ENCODE results near the gene PKD1. TPM values are rescaled to one million over a fixed set of nuclear protein-coding genes. Genes with fewer than 3 reads are reported as not detected.

PKD1 gene
- total RNA-seq, 1 experiment from 2014 or later = 102 TPM

DNA sequence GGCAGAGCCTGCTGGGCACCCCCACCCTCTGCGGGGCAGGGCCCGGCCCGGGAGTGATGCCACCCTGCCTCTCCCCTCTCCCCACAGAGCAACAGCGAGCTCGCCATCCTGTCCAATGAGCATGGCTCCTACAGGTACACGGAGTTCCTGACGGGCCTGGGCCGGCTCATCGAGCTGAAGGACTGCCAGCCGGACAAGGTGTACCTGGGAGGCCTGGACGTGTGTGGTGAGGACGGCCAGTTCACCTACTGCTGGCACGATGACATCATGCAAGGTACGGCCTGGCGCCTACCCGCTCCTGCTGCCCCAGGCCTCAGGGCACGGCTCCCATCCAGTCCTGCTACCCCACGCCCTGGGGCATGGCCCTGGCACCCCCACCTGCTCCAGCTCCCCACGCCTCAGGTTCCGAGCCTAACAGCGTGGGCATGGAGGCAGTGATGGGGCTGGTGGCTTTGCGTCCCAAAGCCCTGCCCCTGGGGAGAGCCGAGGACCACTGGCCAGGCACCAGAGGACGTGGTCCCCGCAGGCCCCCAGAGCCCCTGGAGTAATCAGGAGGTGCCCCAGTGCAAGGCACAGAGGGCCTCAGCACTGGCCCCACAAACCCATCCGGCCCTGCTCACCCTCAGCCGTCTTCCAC lies 49.5 kb downstream of the PKD1 start:
- ChIA-PET CTCF (interaction anchor here (1.0 to 2.4 kb wide), 4 partner anchors 38 to 82 kb away, joined by 3 to 11 read pairs (median 5); partner anchors contain the start of genes NTHL1 and TSC2), POLR2A (no interaction called here)
- H3K36me3 Mint-ChIP-seq = peaks cover 3% of the 10 kb centered on the region; the same call in 1 of the 2 replicates
- DNase-seq (ENCODE audit: low spot score) = no peak
- H3K4me1 Mint-ChIP-seq = no peaks in the 10 kb centered on the region
- TF ChIP-seq NFATC4 (CRISPR knock-in tag; IDR thresholded peaks at IDR 0.05) (no peak), SP1 (CRISPR knock-in tag; conservative IDR thresholded peaks at IDR 0.05) (no peak), JUN (CRISPR knock-in tag; IDR thresholded peaks at IDR 0.05) (no peak), FOXJ3 (CRISPR knock-in tag; IDR thresholded peaks at IDR 0.05; ENCODE audit: borderline replicate concordance) (no peak), ZNF416 (CRISPR knock-in tag; IDR thresholded peaks at IDR 0.05) (no peak)
- TF ChIP-seq, protein P1, sequence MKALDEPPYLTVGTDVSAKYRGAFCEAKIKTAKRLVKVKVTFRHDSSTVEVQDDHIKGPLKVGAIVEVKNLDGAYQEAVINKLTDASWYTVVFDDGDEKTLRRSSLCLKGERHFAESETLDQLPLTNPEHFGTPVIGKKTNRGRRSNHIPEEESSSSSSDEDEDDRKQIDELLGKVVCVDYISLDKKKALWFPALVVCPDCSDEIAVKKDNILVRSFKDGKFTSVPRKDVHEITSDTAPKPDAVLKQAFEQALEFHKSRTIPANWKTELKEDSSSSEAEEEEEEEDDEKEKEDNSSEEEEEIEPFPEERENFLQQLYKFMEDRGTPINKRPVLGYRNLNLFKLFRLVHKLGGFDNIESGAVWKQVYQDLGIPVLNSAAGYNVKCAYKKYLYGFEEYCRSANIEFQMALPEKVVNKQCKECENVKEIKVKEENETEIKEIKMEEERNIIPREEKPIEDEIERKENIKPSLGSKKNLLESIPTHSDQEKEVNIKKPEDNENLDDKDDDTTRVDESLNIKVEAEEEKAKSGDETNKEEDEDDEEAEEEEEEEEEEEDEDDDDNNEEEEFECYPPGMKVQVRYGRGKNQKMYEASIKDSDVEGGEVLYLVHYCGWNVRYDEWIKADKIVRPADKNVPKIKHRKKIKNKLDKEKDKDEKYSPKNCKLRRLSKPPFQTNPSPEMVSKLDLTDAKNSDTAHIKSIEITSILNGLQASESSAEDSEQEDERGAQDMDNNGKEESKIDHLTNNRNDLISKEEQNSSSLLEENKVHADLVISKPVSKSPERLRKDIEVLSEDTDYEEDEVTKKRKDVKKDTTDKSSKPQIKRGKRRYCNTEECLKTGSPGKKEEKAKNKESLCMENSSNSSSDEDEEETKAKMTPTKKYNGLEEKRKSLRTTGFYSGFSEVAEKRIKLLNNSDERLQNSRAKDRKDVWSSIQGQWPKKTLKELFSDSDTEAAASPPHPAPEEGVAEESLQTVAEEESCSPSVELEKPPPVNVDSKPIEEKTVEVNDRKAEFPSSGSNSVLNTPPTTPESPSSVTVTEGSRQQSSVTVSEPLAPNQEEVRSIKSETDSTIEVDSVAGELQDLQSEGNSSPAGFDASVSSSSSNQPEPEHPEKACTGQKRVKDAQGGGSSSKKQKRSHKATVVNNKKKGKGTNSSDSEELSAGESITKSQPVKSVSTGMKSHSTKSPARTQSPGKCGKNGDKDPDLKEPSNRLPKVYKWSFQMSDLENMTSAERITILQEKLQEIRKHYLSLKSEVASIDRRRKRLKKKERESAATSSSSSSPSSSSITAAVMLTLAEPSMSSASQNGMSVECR (CRISPR knock-in tag; IDR thresholded peaks at IDR 0.05; ENCODE audit: borderline replicate concordance) = no peak
- TF ChIP-seq, protein P2, sequence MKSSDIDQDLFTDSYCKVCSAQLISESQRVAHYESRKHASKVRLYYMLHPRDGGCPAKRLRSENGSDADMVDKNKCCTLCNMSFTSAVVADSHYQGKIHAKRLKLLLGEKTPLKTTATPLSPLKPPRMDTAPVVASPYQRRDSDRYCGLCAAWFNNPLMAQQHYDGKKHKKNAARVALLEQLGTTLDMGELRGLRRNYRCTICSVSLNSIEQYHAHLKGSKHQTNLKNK (CRISPR knock-in tag; IDR thresholded peaks at IDR 0.05) = no peak
- TF ChIP-seq, protein P3, sequence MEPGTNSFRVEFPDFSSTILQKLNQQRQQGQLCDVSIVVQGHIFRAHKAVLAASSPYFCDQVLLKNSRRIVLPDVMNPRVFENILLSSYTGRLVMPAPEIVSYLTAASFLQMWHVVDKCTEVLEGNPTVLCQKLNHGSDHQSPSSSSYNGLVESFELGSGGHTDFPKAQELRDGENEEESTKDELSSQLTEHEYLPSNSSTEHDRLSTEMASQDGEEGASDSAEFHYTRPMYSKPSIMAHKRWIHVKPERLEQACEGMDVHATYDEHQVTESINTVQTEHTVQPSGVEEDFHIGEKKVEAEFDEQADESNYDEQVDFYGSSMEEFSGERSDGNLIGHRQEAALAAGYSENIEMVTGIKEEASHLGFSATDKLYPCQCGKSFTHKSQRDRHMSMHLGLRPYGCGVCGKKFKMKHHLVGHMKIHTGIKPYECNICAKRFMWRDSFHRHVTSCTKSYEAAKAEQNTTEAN (CRISPR knock-in tag; IDR thresholded peaks at IDR 0.05) = no peak
- TF ChIP-seq, protein P4, sequence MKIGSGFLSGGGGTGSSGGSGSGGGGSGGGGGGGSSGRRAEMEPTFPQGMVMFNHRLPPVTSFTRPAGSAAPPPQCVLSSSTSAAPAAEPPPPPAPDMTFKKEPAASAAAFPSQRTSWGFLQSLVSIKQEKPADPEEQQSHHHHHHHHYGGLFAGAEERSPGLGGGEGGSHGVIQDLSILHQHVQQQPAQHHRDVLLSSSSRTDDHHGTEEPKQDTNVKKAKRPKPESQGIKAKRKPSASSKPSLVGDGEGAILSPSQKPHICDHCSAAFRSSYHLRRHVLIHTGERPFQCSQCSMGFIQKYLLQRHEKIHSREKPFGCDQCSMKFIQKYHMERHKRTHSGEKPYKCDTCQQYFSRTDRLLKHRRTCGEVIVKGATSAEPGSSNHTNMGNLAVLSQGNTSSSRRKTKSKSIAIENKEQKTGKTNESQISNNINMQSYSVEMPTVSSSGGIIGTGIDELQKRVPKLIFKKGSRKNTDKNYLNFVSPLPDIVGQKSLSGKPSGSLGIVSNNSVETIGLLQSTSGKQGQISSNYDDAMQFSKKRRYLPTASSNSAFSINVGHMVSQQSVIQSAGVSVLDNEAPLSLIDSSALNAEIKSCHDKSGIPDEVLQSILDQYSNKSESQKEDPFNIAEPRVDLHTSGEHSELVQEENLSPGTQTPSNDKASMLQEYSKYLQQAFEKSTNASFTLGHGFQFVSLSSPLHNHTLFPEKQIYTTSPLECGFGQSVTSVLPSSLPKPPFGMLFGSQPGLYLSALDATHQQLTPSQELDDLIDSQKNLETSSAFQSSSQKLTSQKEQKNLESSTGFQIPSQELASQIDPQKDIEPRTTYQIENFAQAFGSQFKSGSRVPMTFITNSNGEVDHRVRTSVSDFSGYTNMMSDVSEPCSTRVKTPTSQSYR (CRISPR knock-in tag; IDR thresholded peaks at IDR 0.05) = no peak
- TF ChIP-seq, protein P5, sequence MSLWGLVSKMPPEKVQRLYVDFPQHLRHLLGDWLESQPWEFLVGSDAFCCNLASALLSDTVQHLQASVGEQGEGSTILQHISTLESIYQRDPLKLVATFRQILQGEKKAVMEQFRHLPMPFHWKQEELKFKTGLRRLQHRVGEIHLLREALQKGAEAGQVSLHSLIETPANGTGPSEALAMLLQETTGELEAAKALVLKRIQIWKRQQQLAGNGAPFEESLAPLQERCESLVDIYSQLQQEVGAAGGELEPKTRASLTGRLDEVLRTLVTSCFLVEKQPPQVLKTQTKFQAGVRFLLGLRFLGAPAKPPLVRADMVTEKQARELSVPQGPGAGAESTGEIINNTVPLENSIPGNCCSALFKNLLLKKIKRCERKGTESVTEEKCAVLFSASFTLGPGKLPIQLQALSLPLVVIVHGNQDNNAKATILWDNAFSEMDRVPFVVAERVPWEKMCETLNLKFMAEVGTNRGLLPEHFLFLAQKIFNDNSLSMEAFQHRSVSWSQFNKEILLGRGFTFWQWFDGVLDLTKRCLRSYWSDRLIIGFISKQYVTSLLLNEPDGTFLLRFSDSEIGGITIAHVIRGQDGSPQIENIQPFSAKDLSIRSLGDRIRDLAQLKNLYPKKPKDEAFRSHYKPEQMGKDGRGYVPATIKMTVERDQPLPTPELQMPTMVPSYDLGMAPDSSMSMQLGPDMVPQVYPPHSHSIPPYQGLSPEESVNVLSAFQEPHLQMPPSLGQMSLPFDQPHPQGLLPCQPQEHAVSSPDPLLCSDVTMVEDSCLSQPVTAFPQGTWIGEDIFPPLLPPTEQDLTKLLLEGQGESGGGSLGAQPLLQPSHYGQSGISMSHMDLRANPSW (CRISPR knock-in tag; conservative IDR thresholded peaks at IDR 0.05; ENCODE audit: low read depth) = no peak
- TF ChIP-seq, protein P6, sequence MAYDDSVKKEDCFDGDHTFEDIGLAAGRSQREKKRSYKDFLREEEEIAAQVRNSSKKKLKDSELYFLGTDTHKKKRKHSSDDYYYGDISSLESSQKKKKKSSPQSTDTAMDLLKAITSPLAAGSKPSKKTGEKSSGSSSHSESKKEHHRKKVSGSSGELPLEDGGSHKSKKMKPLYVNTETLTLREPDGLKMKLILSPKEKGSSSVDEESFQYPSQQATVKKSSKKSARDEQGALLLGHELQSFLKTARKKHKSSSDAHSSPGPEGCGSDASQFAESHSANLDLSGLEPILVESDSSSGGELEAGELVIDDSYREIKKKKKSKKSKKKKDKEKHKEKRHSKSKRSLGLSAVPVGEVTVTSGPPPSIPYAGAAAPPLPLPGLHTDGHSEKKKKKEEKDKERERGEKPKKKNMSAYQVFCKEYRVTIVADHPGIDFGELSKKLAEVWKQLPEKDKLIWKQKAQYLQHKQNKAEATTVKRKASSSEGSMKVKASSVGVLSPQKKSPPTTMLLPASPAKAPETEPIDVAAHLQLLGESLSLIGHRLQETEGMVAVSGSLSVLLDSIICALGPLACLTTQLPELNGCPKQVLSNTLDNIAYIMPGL (CRISPR knock-in tag; IDR thresholded peaks at IDR 0.05) = no peak
- no peaks in the 10 kb centered on the region for H3K9me3 Mint-ChIP-seq
- no peak overlapping the region for H3K4me3 Mint-ChIP-seq
- H3K27me3 Mint-ChIP-seq (ENCODE audit: low read depth) = no peaks in the 10 kb centered on the region
- no peak overlapping the region for H3K27ac Mint-ChIP-seq
- no peak for ATAC-seq
